ENCODE data around the gene PDLIM4. TPM values are rescaled to one million over a fixed set of nuclear protein-coding genes. Genes with fewer than 3 reads are reported as not detected.

PDLIM4 gene
- total RNA-seq (2022; extraction: Qiagen RNA extraction; ENCODE audit: low read depth): 0.26 to 0.43 TPM (median 0.35 TPM) in 4 of 5 replicates, not detected in the other

GRCh38 chr5:132257131-132258101 lies at the start of gene PDLIM4:
Gene PDLIM4 (plus strand): TSS chr5:132257696. CDS start chr5:132257735, 39 bp downstream.

GRCh38 chr5:132227485-132228240 lies 29.8 kb upstream of the PDLIM4 start, which contains the start of gene P4HA2:
Gene P4HA2 (minus strand): TSS chr5:132227853. CDS start chr5:132218626, 9,227 bp downstream.

GRCh38 chr5:132293992-132294727 lies 36.7 kb downstream of the PDLIM4 start, which contains the start of gene SLC22A4:
Gene SLC22A4 (plus strand): TSS chr5:132294394. CDS start chr5:132294617, 223 bp downstream.

Other genes with a start within 250 kb of the PDLIM4 start
- 0.06 to 0.24 TPM (median 0.17 TPM) in 4 of 5 replicates, not detected in the other for gene ACSL6, start 246.0 kb upstream of the PDLIM4 start, total RNA-seq (2022; extraction: Qiagen RNA extraction; ENCODE audit: low read depth)
- not detected in 5 replicates for gene IL3, start 197.0 kb upstream of the PDLIM4 start, total RNA-seq (2022; extraction: Qiagen RNA extraction; ENCODE audit: low read depth)
- gene CSF2, start 183.9 kb upstream of the PDLIM4 start, total RNA-seq (2022; extraction: Qiagen RNA extraction; ENCODE audit: low read depth): 0.31 to 0.97 TPM (median 0.47 TPM) in 4 of 5 replicates, not detected in the other
- gene P4HA2, start 29.8 kb upstream of the PDLIM4 start, total RNA-seq (2022; extraction: Qiagen RNA extraction; ENCODE audit: low read depth): 35.8 to 44.3 TPM (median 42.4 TPM) in 5 replicates
- 3.5 to 4.7 TPM (median 4.2 TPM) in 5 replicates for gene SLC22A4, start 36.7 kb downstream of the PDLIM4 start, total RNA-seq (2022; extraction: Qiagen RNA extraction; ENCODE audit: low read depth)
- gene SLC22A5, start 112.0 kb downstream of the PDLIM4 start, total RNA-seq (2022; extraction: Qiagen RNA extraction; ENCODE audit: low read depth): 16.0 to 19.7 TPM (median 16.9 TPM) in 5 replicates
- 32.4 to 38.0 TPM (median 36.1 TPM) in 5 replicates for gene IRF1, start 233.1 kb downstream of the PDLIM4 start, total RNA-seq (2022; extraction: Qiagen RNA extraction; ENCODE audit: low read depth)